HG02642 (cell line): ENCODE measurements around the gene MEX3A.
A peak's percentile ranks its signal among the peaks of the same experiment; 100 is the strongest.
"Not testable (repeated sequence)": the region's sequence is repeated elsewhere in the genome, so short reads cannot be mapped to it uniquely, and the experiment has no call there.

Experiments used
- ATAC-seq: cut with Tn5 transposase; IDR thresholded peaks from one replicate; pipeline ENCODE4 v1.9.1; 2021; ENCODE audit warnings: mild to moderate bottlenecking; ENCODE audit not compliant: unreplicated experiment, poor library complexity

MEX3A gene

DNA sequence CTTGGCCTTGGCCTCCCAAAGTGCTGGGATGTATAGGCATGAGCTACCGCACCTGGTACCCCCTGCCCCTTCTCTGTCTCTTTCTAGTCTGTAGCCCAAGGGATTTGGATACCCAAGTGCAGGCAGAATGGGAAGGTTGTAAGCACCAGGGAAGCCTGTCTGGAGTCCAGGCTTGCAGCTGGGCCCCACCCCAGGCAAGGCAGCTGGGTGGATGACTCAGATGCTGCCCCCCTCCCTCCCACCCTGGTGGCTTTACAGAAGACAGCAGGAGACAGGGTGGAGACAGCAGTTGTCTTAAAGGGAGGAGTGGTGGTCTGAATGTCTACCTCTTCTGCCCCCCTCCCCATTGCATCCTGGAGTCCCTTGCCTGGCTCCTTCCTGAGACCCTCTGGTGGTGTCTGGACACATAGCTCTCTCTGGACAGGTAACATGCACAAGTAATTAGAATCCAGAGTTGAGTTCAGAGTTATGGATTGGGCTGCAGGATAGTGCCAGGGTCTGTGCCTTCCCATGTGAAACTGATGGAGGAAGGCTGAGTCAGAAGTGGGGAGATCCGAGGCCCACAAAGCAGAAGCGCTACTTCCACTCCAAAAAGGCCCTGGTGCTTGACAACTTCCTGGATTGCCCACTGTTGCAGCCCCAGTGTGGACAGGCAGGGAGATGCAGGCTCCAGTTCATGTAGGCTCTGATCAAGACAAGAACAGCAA lies 37.4 kb upstream of the MEX3A start:
- no peak for ATAC-seq

GRCh38 chr1:156118177-156118868 lies 36.1 kb upstream of the MEX3A start:
- no peak for ATAC-seq

DNA sequence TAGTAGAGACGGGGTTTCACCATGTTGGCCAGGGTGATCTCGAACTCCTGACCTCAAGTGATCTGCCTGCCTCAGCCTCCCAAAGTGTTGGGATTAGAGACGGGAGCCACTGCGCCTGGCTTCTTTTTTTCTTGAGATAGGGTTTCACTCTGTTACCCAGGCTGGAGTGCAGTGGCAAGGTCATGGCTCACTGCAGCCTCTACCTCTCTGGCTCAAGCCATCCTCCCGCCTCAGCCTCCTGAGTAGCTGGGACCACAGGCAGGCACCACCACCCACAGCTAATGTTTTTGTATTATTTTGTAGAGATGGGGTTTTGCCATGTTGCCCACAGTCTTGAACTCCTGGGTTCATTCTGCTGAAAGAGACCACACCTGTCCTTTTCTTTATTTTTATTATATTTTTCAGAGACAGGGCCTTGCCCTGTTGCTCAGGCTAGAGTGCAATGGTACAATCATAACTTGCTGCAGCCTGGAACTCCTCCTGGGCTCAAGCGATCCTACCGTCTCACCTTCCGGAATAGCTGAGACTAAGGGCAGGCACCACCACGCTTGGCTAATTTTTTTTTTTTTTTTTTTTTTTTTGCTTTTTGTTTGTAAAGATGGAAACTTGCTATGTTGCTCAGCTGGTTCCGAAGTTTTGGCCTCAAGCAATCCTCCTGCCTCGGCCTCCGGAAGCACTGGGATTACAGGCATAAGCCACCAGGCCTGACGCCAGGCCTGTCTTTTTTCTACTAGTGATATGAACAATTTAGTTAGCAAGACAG lies 35.3 kb upstream of the MEX3A start:
- ATAC-seq, result no peak

GRCh38 chr1:156116731-156117130 lies 34.5 kb upstream of the MEX3A start:
- ATAC-seq, result not testable (repeated sequence)

GRCh38 chr1:156115514-156116374 lies 33.5 kb upstream of the MEX3A start:
- no peak for ATAC-seq

- ATAC-seq, result peak; percentile 25
These were observed 32.8 kb upstream of the MEX3A start for GRCh38 chr1:156114919-156115513.

GRCh38 chr1:156114101-156114918 lies 32.0 kb upstream of the MEX3A start, which contains the start of gene LMNA:
Gene LMNA, plus strand, starts transcription at chr1:156114711. Its CDS starts 208 bp downstream, at chr1:156114919.
- peak; percentile 78 for ATAC-seq

DNA sequence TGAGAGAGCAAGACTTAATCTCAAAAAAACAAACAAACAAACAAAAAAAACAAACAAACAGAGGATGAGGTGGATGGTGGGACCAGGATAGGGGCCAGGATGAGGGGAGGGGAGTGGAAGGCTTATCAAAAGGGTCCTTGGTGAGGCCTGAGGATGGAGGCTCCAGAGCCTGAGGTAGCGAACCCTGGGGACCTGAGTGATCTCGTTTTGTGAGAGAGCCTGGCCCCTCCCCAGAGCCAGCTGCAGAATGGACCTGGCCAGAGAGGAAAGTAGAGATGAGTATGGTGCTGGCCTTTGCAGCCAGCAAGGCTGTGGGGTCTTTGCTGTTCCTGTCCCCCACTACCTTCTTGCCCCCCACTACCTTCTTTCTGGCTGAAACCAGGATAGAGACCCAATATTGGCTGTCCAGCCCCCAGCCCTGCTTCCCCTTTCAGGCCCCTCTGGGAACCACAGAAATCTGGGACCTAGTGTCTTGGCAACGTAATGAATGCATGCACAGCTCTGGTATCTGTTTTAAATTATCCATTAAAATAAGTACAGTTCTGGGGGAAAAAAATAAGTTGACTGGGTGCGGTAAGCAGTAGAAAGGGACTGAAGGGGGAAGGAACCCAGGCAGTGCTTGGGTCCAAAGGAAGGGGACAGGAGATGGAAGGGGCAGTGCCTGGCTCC lies 31.2 kb upstream of the MEX3A start:
- no peak for ATAC-seq

GRCh38 chr1:156112276-156113137 lies 30.2 kb upstream of the MEX3A start:
- ATAC-seq, result no peak

DNA sequence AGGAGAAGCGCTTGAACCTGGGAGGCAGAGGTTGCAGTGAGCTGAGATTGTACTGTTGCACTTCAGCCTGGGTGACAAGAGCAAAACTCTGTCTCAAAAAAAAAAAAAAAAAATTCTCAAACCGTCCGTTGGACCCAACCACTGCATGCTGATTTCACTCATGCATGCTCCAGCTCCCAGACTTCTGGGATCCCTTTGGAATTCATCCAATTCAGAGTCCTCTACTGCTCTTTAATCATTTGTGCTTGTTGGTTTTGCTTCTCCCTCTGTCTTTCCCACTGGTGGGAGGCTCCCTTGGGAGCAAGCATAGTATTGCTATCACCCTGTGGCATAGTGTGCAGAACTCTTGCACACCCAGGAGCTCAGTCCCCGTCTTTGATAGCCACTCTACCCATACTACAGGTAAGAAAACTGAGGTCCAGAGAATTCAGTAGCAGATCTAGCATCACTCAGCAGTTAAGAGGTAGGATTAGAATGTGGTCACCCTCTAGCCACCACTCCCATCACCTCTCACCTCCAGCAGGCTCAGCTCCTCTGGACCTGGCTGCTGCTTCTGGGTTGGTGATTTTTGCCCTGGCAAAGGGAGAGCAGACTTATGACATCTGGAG lies 29.2 kb upstream of the MEX3A start:
- no peak for ATAC-seq

- ATAC-seq, result no peak
These were observed 28.0 kb upstream of the MEX3A start for GRCh38 chr1:156110252-156110651.

GRCh38 chr1:156108664-156109241 lies 26.5 kb upstream of the MEX3A start:
- ATAC-seq, result no peak

GRCh38 chr1:156108057-156108456 lies 25.8 kb upstream of the MEX3A start:
- ATAC-seq, result no peak

GRCh38 chr1:156106624-156107488 lies 24.6 kb upstream of the MEX3A start:
- ATAC-seq, result no peak

GRCh38 chr1:156104861-156105832 lies 22.9 kb upstream of the MEX3A start:
- no peak for ATAC-seq
